MM.1S (cell line): ENCODE measurements around the gene CXCL8.

Experiments used
- EZH2 ChIP-seq: fragments of 300-600 bp; sonication (generic); optimal IDR thresholded peaks from 2 replicates; pipeline ENCODE3; 2017; ENCODE audit warnings: low read depth, mild to moderate bottlenecking, antibody characterized with exemption, low read length, mixed read lengths
- EZH2phosphoT487 ChIP-seq: fragments of 300-600 bp; sonication (generic); IDR thresholded peaks from 2 replicates; pipeline ENCODE4 v1.6.1; 2018; ENCODE audit warnings: antibody characterized with exemption, low read length
- TF ChIP-seq, protein P1 (sequence below): fragments of 300-600 bp; sonication (generic); IDR thresholded peaks from 2 replicates; pipeline ENCODE4 v1.5.1; 2016; ENCODE audit warnings: antibody characterized with exemption, low read length, mixed read lengths

DNA sequence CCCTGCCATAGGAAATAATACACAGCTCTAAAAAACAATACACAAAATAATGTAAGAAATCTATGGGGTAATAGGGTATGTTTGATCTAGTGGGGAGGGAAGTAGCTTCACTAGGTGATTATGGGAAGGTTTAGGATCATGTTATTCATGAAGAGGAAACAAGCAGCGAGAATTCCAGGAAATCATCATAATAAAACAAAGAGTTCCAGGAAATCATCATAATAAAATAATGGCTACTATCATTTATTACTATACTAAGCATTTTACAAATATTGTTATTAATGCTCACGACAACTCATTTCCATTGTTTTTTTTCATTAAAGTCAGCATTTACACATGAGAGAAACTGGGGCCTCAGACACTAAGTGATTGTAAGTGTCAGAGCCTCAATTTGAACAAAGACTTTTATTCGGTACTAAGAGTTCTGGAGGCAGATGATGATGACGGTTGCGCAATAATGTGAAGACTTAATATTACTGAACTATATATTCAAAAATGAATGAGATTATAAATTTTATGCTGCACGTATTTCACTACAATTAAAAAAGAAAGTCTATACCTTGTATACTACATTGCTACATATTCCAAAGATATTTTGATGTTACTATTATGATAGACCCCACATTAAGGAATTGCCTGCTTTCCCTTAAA lies 12.2 kb upstream of the CXCL8 start:
- TF ChIP-seq, protein P1, sequence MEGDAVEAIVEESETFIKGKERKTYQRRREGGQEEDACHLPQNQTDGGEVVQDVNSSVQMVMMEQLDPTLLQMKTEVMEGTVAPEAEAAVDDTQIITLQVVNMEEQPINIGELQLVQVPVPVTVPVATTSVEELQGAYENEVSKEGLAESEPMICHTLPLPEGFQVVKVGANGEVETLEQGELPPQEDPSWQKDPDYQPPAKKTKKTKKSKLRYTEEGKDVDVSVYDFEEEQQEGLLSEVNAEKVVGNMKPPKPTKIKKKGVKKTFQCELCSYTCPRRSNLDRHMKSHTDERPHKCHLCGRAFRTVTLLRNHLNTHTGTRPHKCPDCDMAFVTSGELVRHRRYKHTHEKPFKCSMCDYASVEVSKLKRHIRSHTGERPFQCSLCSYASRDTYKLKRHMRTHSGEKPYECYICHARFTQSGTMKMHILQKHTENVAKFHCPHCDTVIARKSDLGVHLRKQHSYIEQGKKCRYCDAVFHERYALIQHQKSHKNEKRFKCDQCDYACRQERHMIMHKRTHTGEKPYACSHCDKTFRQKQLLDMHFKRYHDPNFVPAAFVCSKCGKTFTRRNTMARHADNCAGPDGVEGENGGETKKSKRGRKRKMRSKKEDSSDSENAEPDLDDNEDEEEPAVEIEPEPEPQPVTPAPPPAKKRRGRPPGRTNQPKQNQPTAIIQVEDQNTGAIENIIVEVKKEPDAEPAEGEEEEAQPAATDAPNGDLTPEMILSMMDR = no peak
- TF ChIP-seq EZH2 = no peak
- TF ChIP-seq EZH2phosphoT487 = no peak
